Ishikawa (cell line): ENCODE measurements around the gene CORO2B.

ENCODE experiments used
- EGR1 ChIP-seq: IDR thresholded peaks from 2 replicates; pipeline ENCODE4 v1.6.1; 2012
- EP300 ChIP-seq: IDR thresholded peaks from 2 replicates; pipeline ENCODE4 v1.6.1; 2012; ENCODE audit warnings: borderline replicate concordance
- TAF1 ChIP-seq: IDR thresholded peaks from 2 replicates; pipeline ENCODE4 v1.6.1; 2012; ENCODE audit warnings: low read depth, mild to moderate bottlenecking

DNA sequence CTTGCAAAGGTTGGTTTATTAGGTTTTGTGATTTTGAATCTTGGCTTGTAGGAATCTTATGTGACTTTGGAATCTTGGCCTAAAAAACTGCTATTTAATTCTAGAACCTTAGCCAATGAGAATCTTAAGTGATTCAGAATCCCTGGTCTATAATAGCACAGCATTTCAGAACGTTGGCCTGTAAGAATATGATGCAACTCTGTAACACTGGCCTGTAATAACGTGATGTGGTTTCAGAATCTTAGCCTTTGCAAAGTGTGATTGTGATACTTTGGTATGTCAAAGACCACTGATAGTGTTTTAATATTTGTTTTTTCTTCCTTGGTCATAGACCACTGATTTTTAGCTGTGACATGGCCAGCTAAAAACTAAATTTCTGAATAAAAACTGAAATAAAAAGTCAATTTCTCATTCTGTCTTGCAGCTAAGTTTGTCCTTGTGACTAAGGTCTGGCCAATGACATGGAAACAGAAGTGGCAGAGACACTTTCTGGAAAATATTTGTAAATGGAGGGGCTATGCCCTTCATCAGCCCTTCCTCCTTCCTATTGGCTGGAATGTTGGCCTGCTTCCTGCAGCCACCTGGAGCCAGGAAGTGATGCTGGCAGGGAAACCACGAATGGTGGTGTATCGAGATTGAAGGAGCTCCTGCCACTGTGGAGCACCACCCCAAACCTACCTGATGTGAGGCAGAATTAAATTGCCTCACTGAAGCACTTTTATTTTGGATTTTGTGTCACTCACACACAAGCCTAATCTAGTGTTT, 42.3 kb upstream of the CORO2B start:
- TF ChIP-seq TAF1, result no peak
- no peak for TF ChIP-seq EGR1
- no peak for TF ChIP-seq EP300
